D721Med (cell line): ENCODE results near the gene PRPF6.

Experiments
- DNase-seq: peaks from one replicate; pipeline ENCODE4 v3.0.0; 2011; ENCODE audit warnings: low spot score; ENCODE audit not compliant: insufficient read length
- FAIRE-seq: peaks from 2 replicates; lab custom pipeline; 2011; peaks lifted over from hg19 to GRCh38; lab: Jason Lieb, UNC
- CTCF ChIP-seq: IDR thresholded peaks from 2 replicates; pipeline ENCODE4 v1.5.1; 2012; ENCODE audit warnings: mild to moderate bottlenecking, control low read depth; ENCODE audit not compliant: insufficient read depth; ENCODE audit errors: missing control alignments

Gene PRPF6

GRCh38 chr20:63942969-63943807, 37.7 kb upstream of the PRPF6 start:
- FAIRE-seq (no peak), DNase-seq (no peak)
- no peak for TF ChIP-seq CTCF

GRCh38 chr20:63943808-63944077, 37.2 kb upstream of the PRPF6 start:
- FAIRE-seq (no peak), DNase-seq (no peak)
- TF ChIP-seq CTCF, result no peak

- FAIRE-seq (no peak), DNase-seq (no peak)
- TF ChIP-seq CTCF, result no peak
Observed at GRCh38 chr20:63944078-63944941, 36.6 kb upstream of the PRPF6 start.

- no peak for FAIRE-seq
- no peak for DNase-seq
- TF ChIP-seq CTCF, result no peak
Observed at GRCh38 chr20:63945031-63945658, 35.8 kb upstream of the PRPF6 start.

- no peak for TF ChIP-seq CTCF
- no peak for FAIRE-seq
Observed at GRCh38 chr20:63945921-63946920, 34.7 kb upstream of the PRPF6 start.

GRCh38 chr20:63946986-63947637, 33.8 kb upstream of the PRPF6 start:
- FAIRE-seq (no peak), DNase-seq (no peak)

More at GRCh38 chr20:63945921-63946920, 34.7 kb upstream of the PRPF6 start:
- DNase-seq, result no peak

More at GRCh38 chr20:63946986-63947637, 33.8 kb upstream of the PRPF6 start:
- no peak for TF ChIP-seq CTCF
